ENCODE measurements around the gene TMEM43. TPM values are rescaled to one million over a fixed set of nuclear protein-coding genes. Genes with fewer than 3 reads are reported as not detected.

The TMEM43 gene
- total and polyA plus RNA-seq, 2 of the 13 experiments (the other 11 are each of a cell fraction or from before 2014, with no cell fraction given): 48.9 to 50.5 TPM

GRCh38 chr3:14178247-14179113 is 53.6 kb downstream of the TMEM43 start, which contains the start of the genes LSM3 and XPC (continued):
- TF ChIP-seq GABPA (IDR thresholded peaks at IDR 0.05; ENCODE audit: low read depth, low read length): peak; percentile 63
- TF ChIP-seq GABPA (CRISPR knock-in tag; IDR thresholded peaks at IDR 0.05; ENCODE audit: low read depth): peak; percentile 96
- TF ChIP-seq ZBTB20 (CRISPR knock-in tag; IDR thresholded peaks at IDR 0.05; ENCODE audit: borderline replicate concordance, low read depth): no peak
- TF ChIP-seq, protein P1, sequence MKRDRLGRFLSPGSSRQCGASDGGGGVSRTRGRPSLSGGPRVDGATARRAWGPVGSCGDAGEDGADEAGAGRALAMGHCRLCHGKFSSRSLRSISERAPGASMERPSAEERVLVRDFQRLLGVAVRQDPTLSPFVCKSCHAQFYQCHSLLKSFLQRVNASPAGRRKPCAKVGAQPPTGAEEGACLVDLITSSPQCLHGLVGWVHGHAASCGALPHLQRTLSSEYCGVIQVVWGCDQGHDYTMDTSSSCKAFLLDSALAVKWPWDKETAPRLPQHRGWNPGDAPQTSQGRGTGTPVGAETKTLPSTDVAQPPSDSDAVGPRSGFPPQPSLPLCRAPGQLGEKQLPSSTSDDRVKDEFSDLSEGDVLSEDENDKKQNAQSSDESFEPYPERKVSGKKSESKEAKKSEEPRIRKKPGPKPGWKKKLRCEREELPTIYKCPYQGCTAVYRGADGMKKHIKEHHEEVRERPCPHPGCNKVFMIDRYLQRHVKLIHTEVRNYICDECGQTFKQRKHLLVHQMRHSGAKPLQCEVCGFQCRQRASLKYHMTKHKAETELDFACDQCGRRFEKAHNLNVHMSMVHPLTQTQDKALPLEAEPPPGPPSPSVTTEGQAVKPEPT (CRISPR knock-in tag; IDR thresholded peaks at IDR 0.05; ENCODE audit: low read depth): no peak
- TF ChIP-seq IKZF4 (CRISPR knock-in tag; IDR thresholded peaks at IDR 0.05; ENCODE audit: borderline replicate concordance, low read depth, not compliant biosample characterization): no peak
- TF ChIP-seq BHLHE40 (IDR thresholded peaks at IDR 0.05; ENCODE audit: low read length): peak; percentile 54; the same call in 1 of the 2 replicates
- peak; percentile 79 for TF ChIP-seq RFXAP (CRISPR knock-in tag; IDR thresholded peaks at IDR 0.05; ENCODE audit: borderline replicate concordance)
- TF ChIP-seq ETV6 (CRISPR knock-in tag; conservative IDR thresholded peaks at IDR 0.05): peak; percentile 30; the same call in 1 of the 2 replicates
- peak; percentile 92; the same call in 1 of the 2 replicates for TF ChIP-seq ARNT2 (CRISPR knock-in tag; IDR thresholded peaks at IDR 0.05; ENCODE audit: low read depth)
- no peak for TF ChIP-seq ZKSCAN5 (CRISPR knock-in tag; IDR thresholded peaks at IDR 0.05)
- no peak for TF ChIP-seq ZNF879 (CRISPR knock-in tag; IDR thresholded peaks at IDR 0.05)
- TF ChIP-seq ZNF282 (IDR thresholded peaks at IDR 0.05; ENCODE audit: partially characterized antibody): no peak
- TF ChIP-seq SOX13 (IDR thresholded peaks at IDR 0.05): no peak
- no peak; a peak in 2 of 4 replicates for TF ChIP-seq SOX13 (CRISPR knock-in tag; conservative IDR thresholded peaks at IDR 0.05 in 1 of 2, IDR thresholded peaks at IDR 0.05 in 1 of 2)
- TF ChIP-seq ZNF740 (CRISPR knock-in tag; IDR thresholded peaks at IDR 0.05): no peak
- TF ChIP-seq CCAR2 (optimal IDR thresholded peaks at IDR 0.05; ENCODE audit: low read depth, low read length): no peak
- TF ChIP-seq ZBTB38 (CRISPR knock-in tag; IDR thresholded peaks at IDR 0.05): peak; percentile 73; the same call in 1 of the 2 replicates
- peak; percentile 91 for TF ChIP-seq ASH2L (IDR thresholded peaks at IDR 0.05; ENCODE audit: insufficient read length, low read depth, low read length)
- TF ChIP-seq PPARG (CRISPR knock-in tag; conservative IDR thresholded peaks at IDR 0.05): no peak
- peak; percentile 24; the same call in 1 of the 2 replicates for TF ChIP-seq ZSCAN9 (CRISPR knock-in tag; IDR thresholded peaks at IDR 0.05; ENCODE audit: borderline replicate concordance)
- TF ChIP-seq POLR2AphosphoS5 (IDR thresholded peaks at IDR 0.05; ENCODE audit: low read depth, low read length): peak; percentile 92
- no peak for TF ChIP-seq ZNF232 (CRISPR knock-in tag; IDR thresholded peaks at IDR 0.05; ENCODE audit: borderline replicate concordance)
- TF ChIP-seq EHMT2 (IDR thresholded peaks at IDR 0.05; ENCODE audit: borderline replicate concordance, low read depth, low read length): no peak
- TF ChIP-seq MTERF4 (CRISPR knock-in tag; IDR thresholded peaks at IDR 0.05): no peak
- TF ChIP-seq TEAD2 (CRISPR knock-in tag; IDR thresholded peaks at IDR 0.05): no peak
- peak; percentile 68; the same call in 1 of the 2 replicates for TF ChIP-seq ZBTB21 (CRISPR knock-in tag; IDR thresholded peaks at IDR 0.05)
- no peak for TF ChIP-seq RELA (CRISPR knock-in tag; IDR thresholded peaks at IDR 0.05)
- no peak for TF ChIP-seq TFAP4 (IDR thresholded peaks at IDR 0.05; ENCODE audit: borderline replicate concordance, low read depth)
